Fibroblast of lung (primary cell): ENCODE measurements around the gene ADARB1. TPM values are rescaled to one million over a fixed set of nuclear protein-coding genes. Genes with fewer than 3 reads are reported as not detected.

Experiments used
- DNase-seq, 2 donors: peaks; one replicate each; pipeline versions ENCODE4 v3.0.0 to v3.0.0-alpha.2; 2010; ENCODE audit warnings: low read depth in 2 of 2
- H2AFZ ChIP-seq: 2 replicates; pipeline ENCODE4 v1.5.1; 2012; ENCODE audit warnings: low read length, control low read depth, inconsistent platforms
- H3K27ac ChIP-seq: 2 replicates; pipeline ENCODE4 v1.5.1; 2011; ENCODE audit warnings: low read length, control low read depth; ENCODE audit not compliant: insufficient read depth
- H3K27me3 ChIP-seq: 2 replicates; pipeline ENCODE4 v1.5.1; 2011; ENCODE audit warnings: mild to moderate bottlenecking, low read length; ENCODE audit not compliant: control insufficient read depth, insufficient read depth
- H3K36me3 ChIP-seq: 2 replicates; pipeline ENCODE4 v1.5.1; 2011; ENCODE audit warnings: low read length; ENCODE audit not compliant: control insufficient read depth, insufficient read depth
- H3K4me1 ChIP-seq: 2 replicates; pipeline ENCODE4 v1.5.1; 2011; ENCODE audit warnings: low read length; ENCODE audit not compliant: control insufficient read depth, insufficient read depth; ENCODE audit errors: extremely low read depth
- H3K4me2 ChIP-seq: 2 replicates; pipeline ENCODE4 v1.5.1; 2011; ENCODE audit warnings: low read length, control low read depth; ENCODE audit not compliant: insufficient read depth; ENCODE audit errors: extremely low read depth
- H3K4me3 ChIP-seq, 4 experiments: fragments of 200-600 bp in 1 of 4; sonication (generic) in 1 of 4; replicated peaks in 1 of 4; 2 replicates each; pipeline ENCODE4 v1.5.1; 2011 to 2016; ENCODE audit warnings: low read length in 4 of 4, low read depth in 3 of 4, mild to moderate bottlenecking in 3 of 4, control low read depth in 2 of 4, inconsistent platforms in 1 of 4, mixed read lengths in 1 of 4; ENCODE audit not compliant: insufficient read depth in 1 of 4; ENCODE audit errors: control extremely low read depth in 1 of 4
- H3K79me2 ChIP-seq: 2 replicates; pipeline ENCODE4 v1.5.1; 2012; ENCODE audit warnings: mild to moderate bottlenecking, low read length, inconsistent platforms; ENCODE audit not compliant: control insufficient read depth, insufficient read depth
- H3K9ac ChIP-seq: 2 replicates; pipeline ENCODE4 v1.5.1; 2011; ENCODE audit warnings: mild to moderate bottlenecking, low read length, control low read depth; ENCODE audit not compliant: insufficient read depth
- H3K9me3 ChIP-seq: 2 replicates; pipeline ENCODE4 v1.5.1; 2012; ENCODE audit warnings: low read depth, low read length; ENCODE audit not compliant: control insufficient read depth, insufficient read depth
- H4K20me1 ChIP-seq: 2 replicates; pipeline ENCODE4 v1.5.1; 2011; ENCODE audit warnings: low read length; ENCODE audit not compliant: control insufficient read depth, insufficient read depth; ENCODE audit errors: extremely low read depth
- EZH2 ChIP-seq: IDR thresholded peaks from 2 replicates; pipeline ENCODE4 v1.5.1; 2012; ENCODE audit warnings: low read length, control low read depth, mild to moderate bottlenecking; ENCODE audit errors: missing control alignments
- polyA plus RNA-seq, 2 donors: library from polyadenylated mRNA; depleted of rRNA in 1 of 2; stranded (reverse) in 1 of 2; unstranded in 1 of 2; fragments of >200 nt; gene quantifications; 2 replicates each; pipeline ENCODE4 v1.2.1, GENCODE V29; 2011 to 2012; ENCODE audit warnings: missing spikeins in 1 of 2
- total RNA-seq: library from RNA; depleted of rRNA; stranded (reverse); fragments of >200 nt; gene quantifications from 2 replicates; pipeline ENCODE4 v1.2.1, GENCODE V29; 2014
- TF ChIP-seq, protein P1 (sequence below), 2 donors: IDR thresholded peaks in 1 of 2; conservative IDR thresholded peaks in 1 of 2; 1 replicate in 1 of 2; 2 replicates in 1 of 2; pipeline ENCODE4 v1.5.1; 2011 to 2012; ENCODE audit warnings: low read length in 2 of 2, control low read depth in 1 of 2, inconsistent platforms in 1 of 2, low read depth in 1 of 2, mild to moderate bottlenecking in 1 of 2

ADARB1 gene
- total and polyA plus RNA-seq, 2 donors (not counting 1 experiment from before 2014, with no cell fraction given): 20.2 to 25.3 TPM

DNA sequence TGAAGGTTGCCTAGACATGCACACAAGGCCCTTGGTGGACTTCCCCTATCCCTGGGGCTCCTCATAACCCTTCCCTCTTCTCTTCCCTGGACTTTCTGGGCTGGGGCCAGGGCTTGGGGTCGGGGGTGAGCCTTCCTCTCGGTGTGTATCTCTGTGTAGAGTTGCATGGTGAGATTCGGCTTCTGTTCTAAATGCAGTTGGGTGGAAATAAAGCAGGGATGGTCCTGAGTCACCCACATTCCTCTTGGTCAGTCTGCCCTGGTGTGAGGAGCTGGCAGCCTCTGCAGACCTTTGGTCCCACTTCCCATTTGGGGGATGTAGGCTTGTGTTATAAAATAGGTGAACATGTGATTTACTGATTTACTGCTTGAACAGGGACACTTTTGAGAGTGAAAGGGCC lies 38.0 kb downstream of the ADARB1 start:
- Histone ChIP-seq H3K27ac (no peak overlapping the region), H3K4me1 (no peaks in the 10 kb centered on the region), H3K27me3 (no peaks in the 10 kb centered on the region), H3K4me3 (no peak overlapping the region), H3K36me3 (no peaks in the 10 kb centered on the region), H3K9ac (no peak overlapping the region), H3K79me2 (no peaks in the 10 kb centered on the region), H2AFZ (no peak overlapping the region), H4K20me1 (no peaks in the 10 kb centered on the region), H3K9me3 (no peaks in the 10 kb centered on the region), H3K4me2 (no peak overlapping the region)
- TF ChIP-seq, protein P1, sequence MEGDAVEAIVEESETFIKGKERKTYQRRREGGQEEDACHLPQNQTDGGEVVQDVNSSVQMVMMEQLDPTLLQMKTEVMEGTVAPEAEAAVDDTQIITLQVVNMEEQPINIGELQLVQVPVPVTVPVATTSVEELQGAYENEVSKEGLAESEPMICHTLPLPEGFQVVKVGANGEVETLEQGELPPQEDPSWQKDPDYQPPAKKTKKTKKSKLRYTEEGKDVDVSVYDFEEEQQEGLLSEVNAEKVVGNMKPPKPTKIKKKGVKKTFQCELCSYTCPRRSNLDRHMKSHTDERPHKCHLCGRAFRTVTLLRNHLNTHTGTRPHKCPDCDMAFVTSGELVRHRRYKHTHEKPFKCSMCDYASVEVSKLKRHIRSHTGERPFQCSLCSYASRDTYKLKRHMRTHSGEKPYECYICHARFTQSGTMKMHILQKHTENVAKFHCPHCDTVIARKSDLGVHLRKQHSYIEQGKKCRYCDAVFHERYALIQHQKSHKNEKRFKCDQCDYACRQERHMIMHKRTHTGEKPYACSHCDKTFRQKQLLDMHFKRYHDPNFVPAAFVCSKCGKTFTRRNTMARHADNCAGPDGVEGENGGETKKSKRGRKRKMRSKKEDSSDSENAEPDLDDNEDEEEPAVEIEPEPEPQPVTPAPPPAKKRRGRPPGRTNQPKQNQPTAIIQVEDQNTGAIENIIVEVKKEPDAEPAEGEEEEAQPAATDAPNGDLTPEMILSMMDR (conservative IDR thresholded peaks at IDR 0.05 in 1 of 2, IDR thresholded peaks at IDR 0.05 in 1 of 2; ENCODE audit: low read depth in 1 of 2, low read length in 2 of 2): no peak
- TF ChIP-seq EZH2: no peak
- peak in 1 of 2 donors; percentile 26 for DNase-seq

DNA sequence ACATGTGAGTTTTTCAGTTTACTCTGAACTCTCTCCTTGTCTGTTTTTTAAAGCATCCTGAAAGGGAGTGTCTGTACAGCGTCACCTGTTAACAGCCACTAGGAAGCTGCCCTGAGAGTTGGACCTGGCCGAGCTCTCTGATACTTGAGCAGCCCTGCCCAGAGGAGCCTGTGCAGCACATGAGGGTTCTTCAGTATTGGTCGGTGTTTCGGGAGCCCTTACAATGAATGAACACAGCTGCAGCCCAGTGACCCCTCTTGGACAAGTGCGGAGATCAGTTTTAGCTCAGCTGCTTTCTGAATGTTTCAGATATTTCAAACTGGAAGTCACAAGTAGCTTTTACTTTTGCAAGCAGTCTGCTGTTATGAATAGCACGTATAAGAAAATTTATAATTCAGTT lies 39.2 kb downstream of the ADARB1 start:
- TF ChIP-seq, protein P1 (conservative IDR thresholded peaks at IDR 0.05 in 1 of 2, IDR thresholded peaks at IDR 0.05 in 1 of 2; ENCODE audit: low read depth in 1 of 2, low read length in 2 of 2): no peak
- TF ChIP-seq EZH2: no peak
- no peak for DNase-seq
- H3K27me3 ChIP-seq: no peaks in the 10 kb centered on the region
- H3K9ac ChIP-seq: no peak overlapping the region
- no peak overlapping the region for H3K27ac ChIP-seq
- H3K4me2 ChIP-seq: no peak overlapping the region
- H4K20me1 ChIP-seq: no peaks in the 10 kb centered on the region
- H3K36me3 ChIP-seq: no peaks in the 10 kb centered on the region
- H2AFZ ChIP-seq: no peak overlapping the region
- H3K79me2 ChIP-seq: no peaks in the 10 kb centered on the region
- H3K4me3 ChIP-seq: no peak overlapping the region
- H3K9me3 ChIP-seq: no peaks in the 10 kb centered on the region
- no peaks in the 10 kb centered on the region for H3K4me1 ChIP-seq

DNA sequence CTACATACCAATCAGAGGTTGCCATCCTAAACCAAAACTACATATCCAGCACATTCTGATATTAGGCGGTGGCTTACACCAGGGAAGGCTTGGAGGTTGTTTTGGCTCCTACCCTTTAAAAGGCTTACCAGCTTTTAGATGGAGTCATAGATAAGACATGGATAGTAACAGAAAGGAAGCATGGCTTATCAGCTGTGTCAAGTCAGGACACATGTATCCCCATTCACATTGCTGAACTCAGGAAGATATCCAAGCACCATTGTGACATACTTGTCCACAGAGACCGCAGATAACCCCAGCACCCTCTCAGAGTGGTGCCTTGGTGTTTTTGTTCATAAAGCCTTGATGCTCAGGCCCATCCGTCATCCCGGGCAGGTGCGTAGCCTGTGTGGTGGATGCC lies 39.7 kb downstream of the ADARB1 start:
- no peak for TF ChIP-seq EZH2
- TF ChIP-seq, protein P1 (conservative IDR thresholded peaks at IDR 0.05 in 1 of 2, IDR thresholded peaks at IDR 0.05 in 1 of 2; ENCODE audit: low read depth in 1 of 2, low read length in 2 of 2): no peak
- no peaks in the 10 kb centered on the region for H3K36me3 ChIP-seq
- H3K4me3 ChIP-seq: no peak overlapping the region
- H3K4me1 ChIP-seq: no peaks in the 10 kb centered on the region
- H4K20me1 ChIP-seq: no peaks in the 10 kb centered on the region
- H3K9ac ChIP-seq: no peak overlapping the region
- H3K79me2 ChIP-seq: no peaks in the 10 kb centered on the region
- H3K4me2 ChIP-seq: no peak overlapping the region
- H3K27ac ChIP-seq: no peak overlapping the region
- no peaks in the 10 kb centered on the region for H3K9me3 ChIP-seq
- DNase-seq: no peak
- H3K27me3 ChIP-seq: no peaks in the 10 kb centered on the region
- H2AFZ ChIP-seq: no peak overlapping the region
